GM18505 (cell line): Measurements from ENCODE around the gene P4HTM.

ENCODE experiments used
- ATAC-seq: cut with Tn5 transposase; IDR thresholded peaks from one replicate; pipeline ENCODE4 v1.9.1; 2021; ENCODE audit not compliant: unreplicated experiment
- POLR2A ChIP-seq: IDR thresholded peaks from 4 replicates; pipeline ENCODE4 v1.6.1; 2011; ENCODE audit warnings: borderline replicate concordance; ENCODE audit not compliant: insufficient read depth, insufficient read length; ENCODE audit errors: extremely low read depth

P4HTM gene

GRCh38 chr3:49017971-49018706, 28.1 kb downstream of the P4HTM start, which contains the start of gene DALRD3:
Gene DALRD3 (minus strand): TSS chr3:49018580. CDS start chr3:49018564, 16 bp downstream.
- TF ChIP-seq POLR2A = peak; percentile 73
- no peak for ATAC-seq

- TF ChIP-seq POLR2A = no peak
- ATAC-seq = no peak
These were observed 28.6 kb downstream of the P4HTM start for GRCh38 chr3:49018707-49019006.

- TF ChIP-seq POLR2A = no peak
These were observed 29.9 kb downstream of the P4HTM start for GRCh38 chr3:49019941-49020329.

GRCh38 chr3:49020330-49021212, 30.5 kb downstream of the P4HTM start:
- peak; percentile 3 for ATAC-seq
- TF ChIP-seq POLR2A = peak; percentile 51

More at GRCh38 chr3:49019941-49020329, 29.9 kb downstream of the P4HTM start:
- no peak for ATAC-seq

GRCh38 chr3:49021213-49021812, 31.3 kb downstream of the P4HTM start:
- peak; percentile 51 for ATAC-seq
- peak; percentile 100 for TF ChIP-seq POLR2A

GRCh38 chr3:49021813-49022687, 32.0 kb downstream of the P4HTM start, which contains the start of gene NDUFAF3:
Gene NDUFAF3 (plus strand): TSS chr3:49022121. CDS start chr3:49022145, 24 bp downstream.
- ATAC-seq = peak; percentile 52
- peak; percentile 89 for TF ChIP-seq POLR2A

- no peak for ATAC-seq
- peak; percentile 33 for TF ChIP-seq POLR2A
These were observed 32.7 kb downstream of the P4HTM start for GRCh38 chr3:49022688-49023171.

- ATAC-seq = no peak
- TF ChIP-seq POLR2A = no peak
These were observed 33.7 kb downstream of the P4HTM start for GRCh38 chr3:49023775-49024174.

GRCh38 chr3:49024449-49024848, 34.4 kb downstream of the P4HTM start:
- no peak for ATAC-seq

GRCh38 chr3:49025005-49025792, 35.2 kb downstream of the P4HTM start:
- TF ChIP-seq POLR2A = peak; percentile 42
- ATAC-seq = no peak

More at GRCh38 chr3:49024449-49024848, 34.4 kb downstream of the P4HTM start:
- TF ChIP-seq POLR2A = no peak

- no peak for ATAC-seq
- no peak for TF ChIP-seq POLR2A
These were observed 35.9 kb downstream of the P4HTM start for GRCh38 chr3:49025793-49026520.
